Mesenchymal stem cell (in vitro differentiated cells and primary cell): ENCODE measurements around the gene SFXN4.

Experiments
- DNase-seq: peaks from one replicate; pipeline ENCODE4 v3.0.0-alpha.2; 2013
- H2AFZ ChIP-seq: one replicate; pipeline ENCODE4 v1.6.1; 2013; ENCODE audit warnings: low read depth, mild to moderate bottlenecking, control low read depth, inconsistent platforms, low read length, moderate library complexity
- H2AK5ac ChIP-seq: 2 replicates; pipeline ENCODE4 v1.6.1; 2013; ENCODE audit warnings: low read length, moderate library complexity, mild to moderate bottlenecking, inconsistent platforms; ENCODE audit not compliant: severe bottlenecking
- H2BK120ac ChIP-seq: one replicate; pipeline ENCODE4 v1.6.1; 2013; ENCODE audit warnings: low read depth, mild to moderate bottlenecking, inconsistent platforms, low read length, moderate library complexity
- H2BK12ac ChIP-seq, 2 experiments: one replicate each; pipeline ENCODE4 v1.6.1; 2013; ENCODE audit warnings: inconsistent platforms in 2 of 2, low read length in 2 of 2, mild to moderate bottlenecking in 2 of 2, moderate library complexity in 2 of 2, control low read depth in 1 of 2
- H2BK15ac ChIP-seq: one replicate; pipeline ENCODE4 v1.6.1; 2013; ENCODE audit warnings: mild to moderate bottlenecking, low read depth, inconsistent platforms; ENCODE audit not compliant: poor library complexity, severe bottlenecking
- H2BK5ac ChIP-seq: 2 replicates; pipeline ENCODE4 v1.6.1; 2013; ENCODE audit warnings: low read depth, mild to moderate bottlenecking, low read length, control low read depth, inconsistent platforms; ENCODE audit not compliant: poor library complexity, severe bottlenecking
- H3K14ac ChIP-seq, 2 experiments: one replicate each; pipeline ENCODE4 v1.6.1; 2013; ENCODE audit warnings: inconsistent platforms in 2 of 2, low read length in 2 of 2, control low read depth in 1 of 2, mild to moderate bottlenecking in 1 of 2, moderate library complexity in 1 of 2
- H3K18ac ChIP-seq, 2 experiments: one replicate each; pipeline ENCODE4 v1.6.1; 2013; ENCODE audit warnings: inconsistent platforms in 2 of 2, low read length in 2 of 2, control low read depth in 1 of 2, low read depth in 1 of 2, mild to moderate bottlenecking in 1 of 2
- H3K23ac ChIP-seq, 2 experiments: one replicate each; pipeline ENCODE4 v1.6.1; 2013; ENCODE audit warnings: inconsistent platforms in 2 of 2, low read length in 2 of 2, mild to moderate bottlenecking in 2 of 2, moderate library complexity in 2 of 2, control low read depth in 1 of 2
- H3K27ac ChIP-seq: 2 replicates; pipeline ENCODE4 v1.5.1; 2013; ENCODE audit warnings: mild to moderate bottlenecking, moderate library complexity, low read length, control low read depth, inconsistent platforms; ENCODE audit not compliant: poor library complexity, severe bottlenecking
- H3K27me3 ChIP-seq, 2 experiments: 2 replicates each; pipeline versions ENCODE4 v1.6.1 to v1.7.0; 2013; ENCODE audit warnings: low read length in 2 of 2, mild to moderate bottlenecking in 2 of 2, moderate library complexity in 2 of 2, control low read depth in 1 of 2, inconsistent platforms in 1 of 2; ENCODE audit not compliant: control insufficient read depth in 1 of 2, insufficient read depth in 1 of 2
- H3K36me3 ChIP-seq, 2 experiments: 2 replicates each; pipeline versions ENCODE4 v1.6.1 to v1.7.0; 2013; ENCODE audit warnings: low read length in 2 of 2, control low read depth in 1 of 2, inconsistent platforms in 1 of 2, low read depth in 1 of 2, mild to moderate bottlenecking in 1 of 2; ENCODE audit not compliant: insufficient read depth in 2 of 2, control insufficient read depth in 1 of 2
- H3K4ac ChIP-seq, 2 experiments: one replicate each; pipeline ENCODE4 v1.6.1; 2013; ENCODE audit warnings: inconsistent platforms in 2 of 2, low read length in 2 of 2, mild to moderate bottlenecking in 2 of 2, moderate library complexity in 2 of 2, control low read depth in 1 of 2, low read depth in 1 of 2
- H3K4me1 ChIP-seq: 2 replicates; pipeline ENCODE4 v1.6.1; 2013; ENCODE audit warnings: low read depth, low read length, control low read depth; ENCODE audit not compliant: control insufficient read depth, insufficient read depth
- H3K4me2 ChIP-seq: 2 replicates; pipeline ENCODE4 v1.6.1; 2013; ENCODE audit warnings: low read length, mild to moderate bottlenecking, inconsistent platforms; ENCODE audit not compliant: poor library complexity, severe bottlenecking
- H3K4me3 ChIP-seq, 2 experiments: 2 replicates each; pipeline versions ENCODE4 v1.5.1 to v1.7.0; 2013; ENCODE audit warnings: low read length in 2 of 2, mild to moderate bottlenecking in 2 of 2, control low read depth in 1 of 2, low read depth in 1 of 2; ENCODE audit not compliant: insufficient read depth in 1 of 2
- H3K79me1 ChIP-seq: replicated peaks from 2 replicates; pipeline ENCODE4 v1.6.1; 2013; ENCODE audit warnings: mild to moderate bottlenecking, control low read depth, low read length, inconsistent platforms; ENCODE audit not compliant: poor library complexity, severe bottlenecking
- H3K9ac ChIP-seq: 2 replicates; pipeline ENCODE4 v1.7.0; 2013; ENCODE audit warnings: mild to moderate bottlenecking, low read length, moderate library complexity
- H3K9me3 ChIP-seq: 2 replicates; pipeline ENCODE4 v1.7.0; 2013; ENCODE audit warnings: mild to moderate bottlenecking, low read length; ENCODE audit not compliant: control insufficient read depth
- H4K8ac ChIP-seq: one replicate; pipeline ENCODE4 v1.6.1; 2013; ENCODE audit warnings: inconsistent platforms, mild to moderate bottlenecking, low read length, moderate library complexity
- H4K91ac ChIP-seq: one replicate; pipeline ENCODE4 v1.6.1; 2013; ENCODE audit warnings: mild to moderate bottlenecking, low read length, inconsistent platforms
- WGBS: methylation state at CpG from one replicate; pipeline ENCODE4 v1.1.7; 2013; ENCODE audit warnings: mixed read lengths; 5-methylcytosine and 5-hydroxymethylcytosine counted together

Gene SFXN4

GRCh38 chr10:119198438-119198837 is 32.9 kb upstream of the SFXN4 start:
- Histone ChIP-seq H2BK12ac (peak overlapping the region in 1 of 2 experiments; percentile 15), H3K18ac (no peak overlapping the region), H2BK15ac (no peak overlapping the region), H2AFZ (no peak overlapping the region), H3K4me2 (no peak overlapping the region), H3K36me3 (no peaks in the 10 kb centered on the region), H3K79me1 (no peaks in the 10 kb centered on the region), H3K4me1 (peaks cover 1% of the 10 kb centered on the region), H2BK5ac (no peak overlapping the region), H3K4me3 (no peak overlapping the region), H4K8ac (no peak overlapping the region), H4K91ac (no peak overlapping the region), H3K27me3 (peaks cover 0 to 5% of the 10 kb centered on the region in 2 experiments), H2BK120ac (no peak overlapping the region), H3K9me3 (no peaks in the 10 kb centered on the region), H3K14ac (no peak overlapping the region), H3K23ac (no peak overlapping the region), H3K9ac (peak overlapping the region; percentile 0), H2AK5ac (no peak overlapping the region), H3K27ac (no peak overlapping the region), H3K4ac (peak overlapping the region; percentile 57 to 70)
- WGBS, result 45% methylated on average over 6 of the region's 7 CpGs
- DNase-seq, result no peak

- peaks cover 0 to 5% of the 10 kb centered on the region in 2 experiments for H3K27me3 ChIP-seq
- H3K9ac ChIP-seq, result peak overlapping the region; percentile 0
- no peak overlapping the region for H3K23ac ChIP-seq
- no peak overlapping the region for H3K4me3 ChIP-seq
- no peak overlapping the region for H2BK15ac ChIP-seq
- no peak overlapping the region for H2BK12ac ChIP-seq
- no peak overlapping the region for H4K8ac ChIP-seq
- no peak overlapping the region for H2BK120ac ChIP-seq
- no peak overlapping the region for H3K14ac ChIP-seq
- no peaks in the 10 kb centered on the region for H3K9me3 ChIP-seq
- H2AFZ ChIP-seq, result no peak overlapping the region
- 31% methylated on average over 4 of the region's 4 CpGs for WGBS
- no peaks in the 10 kb centered on the region for H3K4me1 ChIP-seq
- H3K4ac ChIP-seq, result no peak overlapping the region
- no peak overlapping the region for H2AK5ac ChIP-seq
- H3K18ac ChIP-seq, result no peak overlapping the region
- no peaks in the 10 kb centered on the region for H3K79me1 ChIP-seq
- H3K36me3 ChIP-seq, result no peaks in the 10 kb centered on the region
- no peak overlapping the region for H3K27ac ChIP-seq
- H3K4me2 ChIP-seq, result no peak overlapping the region
- DNase-seq, result peak; percentile 83
- H4K91ac ChIP-seq, result no peak overlapping the region
- H2BK5ac ChIP-seq, result no peak overlapping the region
Observed at GRCh38 chr10:119197921-119198320, 32.4 kb upstream of the SFXN4 start.

- H2BK5ac ChIP-seq, result no peak overlapping the region
- no peaks in the 10 kb centered on the region for H3K9me3 ChIP-seq
- H3K79me1 ChIP-seq, result no peaks in the 10 kb centered on the region
- no peaks in the 10 kb centered on the region for H3K36me3 ChIP-seq
- no peak overlapping the region for H3K4me2 ChIP-seq
- H3K4me1 ChIP-seq, result peaks cover 5% of the 10 kb centered on the region
- H3K9ac ChIP-seq, result no peak overlapping the region
- H2BK15ac ChIP-seq, result no peak overlapping the region
- no peak overlapping the region for H3K23ac ChIP-seq
- H3K27me3 ChIP-seq, result peaks cover 0 to 5% of the 10 kb centered on the region in 2 experiments
- H3K18ac ChIP-seq, result peak overlapping the region in 1 of 2 experiments; percentile 83
- no peak overlapping the region for H2AFZ ChIP-seq
- peak overlapping the region; percentile 47 for H2AK5ac ChIP-seq
- H2BK120ac ChIP-seq, result no peak overlapping the region
- no peak overlapping the region for H4K8ac ChIP-seq
- no peak overlapping the region for H3K27ac ChIP-seq
- no peak for DNase-seq
- WGBS, result 74% methylated on average over 3 of the region's 4 CpGs
- H4K91ac ChIP-seq, result no peak overlapping the region
- H3K4ac ChIP-seq, result peak overlapping the region in 1 of 2 experiments; percentile 34
- H3K14ac ChIP-seq, result peak overlapping the region in 1 of 2 experiments; percentile 66
- no peak overlapping the region for H3K4me3 ChIP-seq
- peak overlapping the region in 1 of 2 experiments; percentile 81 for H2BK12ac ChIP-seq
Observed at GRCh38 chr10:119191881-119192280, 26.4 kb upstream of the SFXN4 start.

- Histone ChIP-seq H4K91ac (no peak overlapping the region), H2BK12ac (no peak overlapping the region), H2AK5ac (no peak overlapping the region), H3K79me1 (no peaks in the 10 kb centered on the region), H3K18ac (no peak overlapping the region), H2BK120ac (no peak overlapping the region), H2AFZ (no peak overlapping the region), H2BK15ac (no peak overlapping the region), H3K27me3 (peaks cover 0 to 5% of the 10 kb centered on the region in 2 experiments), H3K4me3 (no peak overlapping the region), H2BK5ac (no peak overlapping the region), H3K4ac (no peak overlapping the region), H3K14ac (no peak overlapping the region), H3K36me3 (no peaks in the 10 kb centered on the region), H4K8ac (no peak overlapping the region), H3K9me3 (no peaks in the 10 kb centered on the region), H3K9ac (peak overlapping the region; percentile 67), H3K4me2 (no peak overlapping the region), H3K4me1 (peaks cover 5% of the 10 kb centered on the region), H3K23ac (no peak overlapping the region), H3K27ac (no peak overlapping the region)
- no peak for DNase-seq
- 67% methylated on average over 3 of the region's 5 CpGs for WGBS
Observed at GRCh38 chr10:119190954-119191785, 25.7 kb upstream of the SFXN4 start.
